ENCODE data around the gene NRP1. TPM values are rescaled to one million over a fixed set of nuclear protein-coding genes. Genes with fewer than 3 reads are reported as not detected.

Gene NRP1
- total and polyA plus RNA-seq, 4 donors = 14.6 to 55.6 (median 37.8) TPM

DNA sequence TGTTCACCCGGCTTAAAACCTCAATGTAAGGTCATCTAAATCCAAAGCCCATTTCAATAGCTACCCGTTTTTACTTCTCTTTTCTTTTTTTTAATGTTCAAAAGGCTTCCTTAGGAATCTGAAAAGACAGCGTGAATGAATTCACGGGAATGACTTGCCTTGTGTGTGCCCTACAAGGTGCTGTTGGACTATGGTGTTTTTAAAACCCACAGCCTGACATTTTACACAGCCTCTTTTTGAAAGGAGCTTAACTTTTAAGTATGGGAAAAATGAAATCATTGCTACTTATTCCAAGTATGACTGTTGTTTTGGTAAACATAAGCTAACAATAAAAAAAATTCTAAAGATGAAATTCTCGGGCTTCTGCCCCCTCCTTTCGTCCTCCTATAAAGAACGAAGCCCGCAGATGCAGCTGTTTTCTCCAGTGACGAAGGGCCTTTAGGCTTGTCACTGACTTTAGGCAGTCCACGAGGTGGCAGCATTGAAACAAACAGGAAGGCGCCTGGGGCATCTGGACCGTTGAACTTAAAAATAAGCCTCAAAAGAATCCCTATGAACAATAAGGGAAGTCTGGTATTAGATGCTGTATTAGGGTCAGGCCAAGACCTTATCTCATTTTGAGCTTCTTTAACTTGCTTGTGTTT is 141.3 kb downstream of the NRP1 start:
- Histone ChIP-seq H3K9me3 (ENCODE audit: control insufficient read depth in 4 of 4, low read length in 3 of 4) (no peaks in the 10 kb centered on the region), H3K27ac (ENCODE audit: low read depth in 1 of 2, low read length in 2 of 2) (peak overlapping the region; percentile 72 to 92), H3K36me3 (ENCODE audit: control insufficient read depth in 4 of 4, insufficient read depth in 3 of 4, low read depth in 1 of 4, low read length in 3 of 4) (peaks cover 0 to 4% (median under 1%) of the 10 kb centered on the region in 4 donors), H3K27me3 (ENCODE audit: control insufficient read depth in 4 of 4, insufficient read depth in 4 of 4, low read length in 3 of 4) (no peaks in the 10 kb centered on the region), H3K4me3 (ENCODE audit: low read depth in 1 of 3, low read length in 3 of 3) (no peak overlapping the region), H3K9ac (ENCODE audit: low read depth in 1 of 2, low read length in 2 of 2) (no peak overlapping the region), H3K4me1 (ENCODE audit: control insufficient read depth in 4 of 4, insufficient read depth in 4 of 4, low read length in 3 of 4) (peaks cover 7 to 41% (median 39%) of the 10 kb centered on the region in 4 donors)
- peak; percentile 62 for DNase-seq (ENCODE audit: low spot score)
- no peak for TF ChIP-seq FOXA1 (IDR thresholded peaks at IDR 0.05)
- peak; percentile 22 for TF ChIP-seq SP1 (IDR thresholded peaks at IDR 0.05)
- TF ChIP-seq, protein P1, sequence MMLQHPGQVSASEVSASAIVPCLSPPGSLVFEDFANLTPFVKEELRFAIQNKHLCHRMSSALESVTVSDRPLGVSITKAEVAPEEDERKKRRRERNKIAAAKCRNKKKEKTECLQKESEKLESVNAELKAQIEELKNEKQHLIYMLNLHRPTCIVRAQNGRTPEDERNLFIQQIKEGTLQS (IDR thresholded peaks at IDR 0.05) = no peak
- TF ChIP-seq EGR1 (IDR thresholded peaks at IDR 0.05; ENCODE audit: low read depth in 2 of 2) = no peak
- TF ChIP-seq NR2F2 (IDR thresholded peaks at IDR 0.05) = peak; percentile 58
- TF ChIP-seq FOXA2 (IDR thresholded peaks at IDR 0.05) = no peak
- TF ChIP-seq, protein P2, sequence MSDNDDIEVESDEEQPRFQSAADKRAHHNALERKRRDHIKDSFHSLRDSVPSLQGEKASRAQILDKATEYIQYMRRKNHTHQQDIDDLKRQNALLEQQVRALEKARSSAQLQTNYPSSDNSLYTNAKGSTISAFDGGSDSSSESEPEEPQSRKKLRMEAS (IDR thresholded peaks at IDR 0.05) = no peak
- no peak for TF ChIP-seq HNF4G (IDR thresholded peaks at IDR 0.05)
- peak; percentile 93 to 94 for TF ChIP-seq RAD21 (IDR thresholded peaks at IDR 0.05)
- peak; percentile 13 for TF ChIP-seq YY1 (IDR thresholded peaks at IDR 0.05)
- no peak for TF ChIP-seq GABPA (IDR thresholded peaks at IDR 0.05 in 1 of 2, conservative IDR thresholded peaks at IDR 0.05 in 1 of 2)
- peak; percentile 17 to 58 for TF ChIP-seq HNF4A (conservative IDR thresholded peaks at IDR 0.05)
- TF ChIP-seq RXRA (IDR thresholded peaks at IDR 0.05) = peak; percentile 44 to 58
- TF ChIP-seq, protein P3, sequence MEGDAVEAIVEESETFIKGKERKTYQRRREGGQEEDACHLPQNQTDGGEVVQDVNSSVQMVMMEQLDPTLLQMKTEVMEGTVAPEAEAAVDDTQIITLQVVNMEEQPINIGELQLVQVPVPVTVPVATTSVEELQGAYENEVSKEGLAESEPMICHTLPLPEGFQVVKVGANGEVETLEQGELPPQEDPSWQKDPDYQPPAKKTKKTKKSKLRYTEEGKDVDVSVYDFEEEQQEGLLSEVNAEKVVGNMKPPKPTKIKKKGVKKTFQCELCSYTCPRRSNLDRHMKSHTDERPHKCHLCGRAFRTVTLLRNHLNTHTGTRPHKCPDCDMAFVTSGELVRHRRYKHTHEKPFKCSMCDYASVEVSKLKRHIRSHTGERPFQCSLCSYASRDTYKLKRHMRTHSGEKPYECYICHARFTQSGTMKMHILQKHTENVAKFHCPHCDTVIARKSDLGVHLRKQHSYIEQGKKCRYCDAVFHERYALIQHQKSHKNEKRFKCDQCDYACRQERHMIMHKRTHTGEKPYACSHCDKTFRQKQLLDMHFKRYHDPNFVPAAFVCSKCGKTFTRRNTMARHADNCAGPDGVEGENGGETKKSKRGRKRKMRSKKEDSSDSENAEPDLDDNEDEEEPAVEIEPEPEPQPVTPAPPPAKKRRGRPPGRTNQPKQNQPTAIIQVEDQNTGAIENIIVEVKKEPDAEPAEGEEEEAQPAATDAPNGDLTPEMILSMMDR (IDR thresholded peaks at IDR 0.05; ENCODE audit: low read depth, low read length, missing input control) = peak; percentile 70
- no peak for TF ChIP-seq JUND (IDR thresholded peaks at IDR 0.05)
- 25% methylated on average over 12 of the region's 12 CpGs for WGBS

DNA sequence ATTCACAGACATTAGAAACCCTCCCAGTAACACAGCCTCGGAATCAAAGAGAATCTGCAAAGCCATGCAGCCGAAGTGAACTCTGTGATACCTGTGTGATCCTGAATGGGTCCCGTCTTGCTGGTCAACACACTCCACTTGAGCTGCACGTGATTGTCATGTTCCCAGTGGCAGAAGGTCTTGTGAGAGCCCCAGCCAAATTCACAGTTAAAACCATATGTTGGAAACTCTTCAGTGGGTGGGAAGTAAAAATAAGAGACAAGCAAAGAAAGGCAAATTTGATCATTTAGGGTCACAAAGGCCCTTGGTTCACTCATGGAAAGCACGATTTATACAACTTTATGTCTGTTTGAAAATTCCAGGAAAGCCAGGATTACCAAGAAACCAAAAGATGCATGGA is 142.3 kb downstream of the NRP1 start:
- TF ChIP-seq RAD21 (IDR thresholded peaks at IDR 0.05) (no peak), HNF4A (conservative IDR thresholded peaks at IDR 0.05) (no peak), YY1 (IDR thresholded peaks at IDR 0.05) (no peak), GABPA (IDR thresholded peaks at IDR 0.05 in 1 of 2, conservative IDR thresholded peaks at IDR 0.05 in 1 of 2) (no peak), RXRA (IDR thresholded peaks at IDR 0.05) (no peak), NR2F2 (IDR thresholded peaks at IDR 0.05) (no peak), HNF4G (IDR thresholded peaks at IDR 0.05) (no peak), EGR1 (IDR thresholded peaks at IDR 0.05; ENCODE audit: low read depth in 2 of 2) (no peak), TAF1 (conservative IDR thresholded peaks at IDR 0.05) (no peak), SP1 (IDR thresholded peaks at IDR 0.05) (no peak), FOXA1 (IDR thresholded peaks at IDR 0.05) (no peak), JUND (IDR thresholded peaks at IDR 0.05) (no peak), FOXA2 (IDR thresholded peaks at IDR 0.05) (no peak)
- TF ChIP-seq, protein P3 (IDR thresholded peaks at IDR 0.05; ENCODE audit: low read depth, low read length, missing input control) = no peak
- TF ChIP-seq, protein P4, sequence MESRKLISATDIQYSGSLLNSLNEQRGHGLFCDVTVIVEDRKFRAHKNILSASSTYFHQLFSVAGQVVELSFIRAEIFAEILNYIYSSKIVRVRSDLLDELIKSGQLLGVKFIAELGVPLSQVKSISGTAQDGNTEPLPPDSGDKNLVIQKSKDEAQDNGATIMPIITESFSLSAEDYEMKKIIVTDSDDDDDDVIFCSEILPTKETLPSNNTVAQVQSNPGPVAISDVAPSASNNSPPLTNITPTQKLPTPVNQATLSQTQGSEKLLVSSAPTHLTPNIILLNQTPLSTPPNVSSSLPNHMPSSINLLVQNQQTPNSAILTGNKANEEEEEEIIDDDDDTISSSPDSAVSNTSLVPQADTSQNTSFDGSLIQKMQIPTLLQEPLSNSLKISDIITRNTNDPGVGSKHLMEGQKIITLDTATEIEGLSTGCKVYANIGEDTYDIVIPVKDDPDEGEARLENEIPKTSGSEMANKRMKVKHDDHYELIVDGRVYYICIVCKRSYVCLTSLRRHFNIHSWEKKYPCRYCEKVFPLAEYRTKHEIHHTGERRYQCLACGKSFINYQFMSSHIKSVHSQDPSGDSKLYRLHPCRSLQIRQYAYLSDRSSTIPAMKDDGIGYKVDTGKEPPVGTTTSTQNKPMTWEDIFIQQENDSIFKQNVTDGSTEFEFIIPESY (IDR thresholded peaks at IDR 0.05) = no peak
- TF ChIP-seq, protein P1 (IDR thresholded peaks at IDR 0.05) = no peak
- TF ChIP-seq, protein P2 (IDR thresholded peaks at IDR 0.05) = no peak
- TF ChIP-seq, protein P5, sequence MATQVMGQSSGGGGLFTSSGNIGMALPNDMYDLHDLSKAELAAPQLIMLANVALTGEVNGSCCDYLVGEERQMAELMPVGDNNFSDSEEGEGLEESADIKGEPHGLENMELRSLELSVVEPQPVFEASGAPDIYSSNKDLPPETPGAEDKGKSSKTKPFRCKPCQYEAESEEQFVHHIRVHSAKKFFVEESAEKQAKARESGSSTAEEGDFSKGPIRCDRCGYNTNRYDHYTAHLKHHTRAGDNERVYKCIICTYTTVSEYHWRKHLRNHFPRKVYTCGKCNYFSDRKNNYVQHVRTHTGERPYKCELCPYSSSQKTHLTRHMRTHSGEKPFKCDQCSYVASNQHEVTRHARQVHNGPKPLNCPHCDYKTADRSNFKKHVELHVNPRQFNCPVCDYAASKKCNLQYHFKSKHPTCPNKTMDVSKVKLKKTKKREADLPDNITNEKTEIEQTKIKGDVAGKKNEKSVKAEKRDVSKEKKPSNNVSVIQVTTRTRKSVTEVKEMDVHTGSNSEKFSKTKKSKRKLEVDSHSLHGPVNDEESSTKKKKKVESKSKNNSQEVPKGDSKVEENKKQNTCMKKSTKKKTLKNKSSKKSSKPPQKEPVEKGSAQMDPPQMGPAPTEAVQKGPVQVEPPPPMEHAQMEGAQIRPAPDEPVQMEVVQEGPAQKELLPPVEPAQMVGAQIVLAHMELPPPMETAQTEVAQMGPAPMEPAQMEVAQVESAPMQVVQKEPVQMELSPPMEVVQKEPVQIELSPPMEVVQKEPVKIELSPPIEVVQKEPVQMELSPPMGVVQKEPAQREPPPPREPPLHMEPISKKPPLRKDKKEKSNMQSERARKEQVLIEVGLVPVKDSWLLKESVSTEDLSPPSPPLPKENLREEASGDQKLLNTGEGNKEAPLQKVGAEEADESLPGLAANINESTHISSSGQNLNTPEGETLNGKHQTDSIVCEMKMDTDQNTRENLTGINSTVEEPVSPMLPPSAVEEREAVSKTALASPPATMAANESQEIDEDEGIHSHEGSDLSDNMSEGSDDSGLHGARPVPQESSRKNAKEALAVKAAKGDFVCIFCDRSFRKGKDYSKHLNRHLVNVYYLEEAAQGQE (IDR thresholded peaks at IDR 0.05) = no peak
- Histone ChIP-seq H3K27ac (ENCODE audit: low read depth in 1 of 2, low read length in 2 of 2) (no peak overlapping the region), H3K36me3 (ENCODE audit: control insufficient read depth in 4 of 4, insufficient read depth in 3 of 4, low read depth in 1 of 4, low read length in 3 of 4) (peaks cover 2 to 5% (median 3%) of the 10 kb centered on the region in 4 donors), H3K27me3 (ENCODE audit: control insufficient read depth in 4 of 4, insufficient read depth in 4 of 4, low read length in 3 of 4) (no peaks in the 10 kb centered on the region), H3K9me3 (ENCODE audit: control insufficient read depth in 4 of 4, low read length in 3 of 4) (no peaks in the 10 kb centered on the region), H3K9ac (ENCODE audit: low read depth in 1 of 2, low read length in 2 of 2) (no peak overlapping the region), H3K4me3 (ENCODE audit: low read depth in 1 of 3, low read length in 3 of 3) (no peak overlapping the region), H3K4me1 (ENCODE audit: control insufficient read depth in 4 of 4, insufficient read depth in 4 of 4, low read length in 3 of 4) (peaks cover 7 to 36% (median 35%) of the 10 kb centered on the region in 4 donors)
- WGBS = 92% methylated on average over 5 of the region's 5 CpGs
- no peak for DNase-seq (ENCODE audit: low spot score)
